Esophagus squamous epithelium (tissue), 4 donors: ENCODE measurements around the gene ASB18.

Source experiments
- POLR2A ChIP-seq, 4 donors: fragments of 450-650 bp; IDR thresholded peaks; one replicate each; pipeline ENCODE4 v1.6.1; 2017; ENCODE audit warnings: antibody characterized with exemption in 4 of 4, mild to moderate bottlenecking in 4 of 4, moderate library complexity in 3 of 4
- TF ChIP-seq, protein P1 (sequence below), 6 experiments: fragments of 450-650 bp in 4 of 6; fragments of 200-600 bp in 2 of 6; sonication (generic) in 2 of 6; IDR thresholded peaks; one replicate each; pipeline ENCODE4 v1.5.1; 2016 to 2019; ENCODE audit warnings: antibody characterized with exemption in 6 of 6, mild to moderate bottlenecking in 4 of 6, moderate library complexity in 4 of 6

DNA sequence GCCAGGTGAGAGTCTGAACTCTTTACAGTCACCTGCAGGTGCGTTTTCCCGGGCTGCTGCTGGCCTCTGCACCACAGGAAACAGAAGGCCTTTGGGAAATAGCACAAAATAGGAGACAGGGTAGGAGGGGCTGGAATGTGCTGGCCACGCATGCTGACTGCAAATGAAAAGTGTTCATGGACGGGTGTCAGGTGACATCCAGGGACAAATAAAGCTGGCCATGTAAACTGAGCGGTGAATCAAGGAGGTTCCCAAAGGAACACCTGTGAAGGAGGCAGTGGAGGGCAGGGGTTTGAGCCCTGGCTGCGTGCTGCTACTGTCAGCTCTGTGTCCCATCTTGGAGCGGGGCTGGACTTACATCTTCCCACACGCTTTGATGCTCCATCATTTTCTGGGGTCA is 53.7 kb downstream of the ASB18 start:
- TF ChIP-seq, protein P1, sequence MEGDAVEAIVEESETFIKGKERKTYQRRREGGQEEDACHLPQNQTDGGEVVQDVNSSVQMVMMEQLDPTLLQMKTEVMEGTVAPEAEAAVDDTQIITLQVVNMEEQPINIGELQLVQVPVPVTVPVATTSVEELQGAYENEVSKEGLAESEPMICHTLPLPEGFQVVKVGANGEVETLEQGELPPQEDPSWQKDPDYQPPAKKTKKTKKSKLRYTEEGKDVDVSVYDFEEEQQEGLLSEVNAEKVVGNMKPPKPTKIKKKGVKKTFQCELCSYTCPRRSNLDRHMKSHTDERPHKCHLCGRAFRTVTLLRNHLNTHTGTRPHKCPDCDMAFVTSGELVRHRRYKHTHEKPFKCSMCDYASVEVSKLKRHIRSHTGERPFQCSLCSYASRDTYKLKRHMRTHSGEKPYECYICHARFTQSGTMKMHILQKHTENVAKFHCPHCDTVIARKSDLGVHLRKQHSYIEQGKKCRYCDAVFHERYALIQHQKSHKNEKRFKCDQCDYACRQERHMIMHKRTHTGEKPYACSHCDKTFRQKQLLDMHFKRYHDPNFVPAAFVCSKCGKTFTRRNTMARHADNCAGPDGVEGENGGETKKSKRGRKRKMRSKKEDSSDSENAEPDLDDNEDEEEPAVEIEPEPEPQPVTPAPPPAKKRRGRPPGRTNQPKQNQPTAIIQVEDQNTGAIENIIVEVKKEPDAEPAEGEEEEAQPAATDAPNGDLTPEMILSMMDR (IDR thresholded peaks at IDR 0.05): no peak
- no peak for TF ChIP-seq POLR2A (IDR thresholded peaks at IDR 0.05)
